Osteoblast (primary cell): ENCODE data around the gene SELENBP1. TPM values are rescaled to one million over a fixed set of nuclear protein-coding genes. Genes with fewer than 3 reads are reported as not detected.

Source experiments
- DNase-seq: peaks from one replicate; pipeline ENCODE4 v3.0.0; 2011; ENCODE audit warnings: low spot score, mixed read lengths; ENCODE audit not compliant: insufficient read length; ENCODE audit errors: missing footprints
- H2AFZ ChIP-seq: 2 replicates; pipeline ENCODE4 v1.6.0; 2011; ENCODE audit warnings: mild to moderate bottlenecking, low read length
- H3K27ac ChIP-seq: 2 replicates; pipeline ENCODE4 v1.5.1; 2011; ENCODE audit warnings: mild to moderate bottlenecking, low read depth, low read length, moderate library complexity
- H3K27me3 ChIP-seq: 2 replicates; pipeline ENCODE4 v1.6.0; 2012; ENCODE audit warnings: mild to moderate bottlenecking, control low read depth, inconsistent platforms, low read length, moderate library complexity; ENCODE audit not compliant: insufficient read depth
- H3K36me3 ChIP-seq: 2 replicates; pipeline ENCODE4 v1.5.1; 2011; ENCODE audit warnings: mild to moderate bottlenecking, low read length, control low read depth, moderate library complexity; ENCODE audit not compliant: insufficient read depth
- H3K4me1 ChIP-seq: 2 replicates; pipeline ENCODE4 v1.5.1; 2011; ENCODE audit warnings: mild to moderate bottlenecking, low read length, control low read depth, moderate library complexity; ENCODE audit not compliant: insufficient read depth
- H3K4me2 ChIP-seq: 2 replicates; pipeline ENCODE4 v1.6.0; 2011; ENCODE audit warnings: mild to moderate bottlenecking, low read length; ENCODE audit not compliant: insufficient read depth
- H3K4me3 ChIP-seq: fragments of 200-600 bp; sonication (generic); 3 replicates; pipeline ENCODE4 v1.5.1; 2012; ENCODE audit warnings: mild to moderate bottlenecking, low read length, inconsistent platforms; ENCODE audit not compliant: insufficient read depth
- H3K79me2 ChIP-seq: 2 replicates; pipeline ENCODE4 v1.6.0; 2012; ENCODE audit warnings: mild to moderate bottlenecking, low read length, control low read depth, inconsistent platforms; ENCODE audit not compliant: insufficient read depth
- H3K9me3 ChIP-seq: 2 replicates; pipeline ENCODE4 v1.5.1; 2011; ENCODE audit warnings: low read depth, low read length, control low read depth
- H4K20me1 ChIP-seq: 2 replicates; pipeline ENCODE4 v1.6.0; 2012; ENCODE audit warnings: mild to moderate bottlenecking, low read length, control low read depth; ENCODE audit not compliant: insufficient read depth
- CTCF ChIP-seq: IDR thresholded peaks from 2 replicates; pipeline ENCODE4 v1.5.1; 2011; ENCODE audit warnings: mild to moderate bottlenecking, low read depth, low read length, moderate library complexity; ENCODE audit errors: extremely low read depth
- total RNA-seq: library from RNA; depleted of rRNA; stranded (reverse); fragments of >200 nt; gene quantifications from 2 replicates; pipeline ENCODE4 v1.2.3, GENCODE V29; 2012

Gene SELENBP1
- 28.3 and 42.0 TPM in 2 replicates for total RNA-seq

- H3K4me2 ChIP-seq, result peak within 1 kb of the TSS; percentile 90
- H3K27ac ChIP-seq, result no peak within 1 kb of the TSS
- peaks cover 10% of the 10 kb centered on the region for H3K36me3 ChIP-seq
Measured at GRCh38 chr1:151372058-151372934, at the start of gene SELENBP1. TSS of gene SELENBP1 (minus strand) at chr1:151372705. CDS start at chr1:151372641, 64 bp downstream.

GRCh38 chr1:151419819-151420218 lies 47.3 kb upstream of the SELENBP1 start:
- H3K79me2 ChIP-seq, result peaks cover 2% of the 10 kb centered on the region
- no peak overlapping the region for H3K4me2 ChIP-seq
- no peaks in the 10 kb centered on the region for H3K9me3 ChIP-seq
- no peak overlapping the region for H3K4me3 ChIP-seq
- H2AFZ ChIP-seq, result no peak overlapping the region
- no peaks in the 10 kb centered on the region for H3K27me3 ChIP-seq
- peaks cover 61% of the 10 kb centered on the region for H3K36me3 ChIP-seq
- H3K4me1 ChIP-seq, result peaks cover 5% of the 10 kb centered on the region
- H4K20me1 ChIP-seq, result peaks cover 5% of the 10 kb centered on the region
- no peak for TF ChIP-seq CTCF
- no peak overlapping the region for H3K27ac ChIP-seq
- DNase-seq, result no peak

More at GRCh38 chr1:151372058-151372934, at the start of gene SELENBP1:
- Histone ChIP-seq H3K79me2 (no peaks in the 10 kb centered on the region), H4K20me1 (peaks cover 8% of the 10 kb centered on the region), H3K4me3 (peak within 1 kb of the TSS; percentile 74), H3K4me1 (peaks cover 29% of the 10 kb centered on the region), H3K9me3 (no peaks in the 10 kb centered on the region), H3K27me3 (no peaks in the 10 kb centered on the region), H2AFZ (peak within 1 kb of the TSS; percentile 89)
- DNase-seq, result peak; percentile 96
- TF ChIP-seq CTCF, result no peak

GRCh38 chr1:151418081-151418480 lies 45.6 kb upstream of the SELENBP1 start:
- DNase-seq, result no peak
- H3K36me3 ChIP-seq, result peaks cover 58% of the 10 kb centered on the region
- no peak overlapping the region for H3K27ac ChIP-seq
- no peak overlapping the region for H3K4me3 ChIP-seq
- H4K20me1 ChIP-seq, result peaks cover 5% of the 10 kb centered on the region
- no peak for TF ChIP-seq CTCF
- H3K9me3 ChIP-seq, result no peaks in the 10 kb centered on the region
- no peaks in the 10 kb centered on the region for H3K27me3 ChIP-seq
- no peak overlapping the region for H2AFZ ChIP-seq
- H3K4me1 ChIP-seq, result peaks cover 5% of the 10 kb centered on the region
- no peak overlapping the region for H3K4me2 ChIP-seq
- H3K79me2 ChIP-seq, result peaks cover 4% of the 10 kb centered on the region

- Histone ChIP-seq H3K27me3 (no peaks in the 10 kb centered on the region), H3K4me1 (peaks cover 5% of the 10 kb centered on the region), H3K4me2 (no peak overlapping the region), H4K20me1 (peaks cover 5% of the 10 kb centered on the region), H2AFZ (no peak overlapping the region), H3K36me3 (peaks cover 60% of the 10 kb centered on the region), H3K79me2 (peaks cover 4% of the 10 kb centered on the region), H3K4me3 (no peak overlapping the region), H3K9me3 (no peaks in the 10 kb centered on the region), H3K27ac (peak overlapping the region; percentile 8)
- no peak for TF ChIP-seq CTCF
- DNase-seq, result no peak
Measured at GRCh38 chr1:151416231-151416630, 43.7 kb upstream of the SELENBP1 start.
